Natural killer cell (primary cell): ENCODE data around the gene SERPINA12. TPM values are rescaled to one million over a fixed set of nuclear protein-coding genes. Genes with fewer than 3 reads are reported as not detected.

ENCODE experiments used
- ATAC-seq, 3 donors: fragments of 150-1000 bp in 2 of 3; fragments of 200-7000 bp in 1 of 3; cut with Tn5 transposase; 1 replicate in 1 of 3; 2 replicates in 2 of 3; pipeline ENCODE4 v1.10.0; 2021; ENCODE audit warnings: mild to moderate bottlenecking in 2 of 3, moderate library complexity in 2 of 3
- DNase-seq, 2 donors: peaks; one replicate each; pipeline versions ENCODE4 v3.0.0 to v3.0.0-alpha.2; 2013 to 2021; ENCODE audit warnings: mixed read lengths in 1 of 2
- H3K27ac ChIP-seq: one replicate; pipeline ENCODE4 v1.5.1; 2013; ENCODE audit warnings: mild to moderate bottlenecking, low read length
- H3K27me3 ChIP-seq: one replicate; pipeline ENCODE4 v1.6.1; 2013; ENCODE audit warnings: low read length; ENCODE audit not compliant: control insufficient read depth, insufficient read depth
- H3K36me3 ChIP-seq: one replicate; pipeline ENCODE4 v1.6.1; 2013; ENCODE audit warnings: low read length; ENCODE audit not compliant: control insufficient read depth, insufficient read depth
- H3K4me1 ChIP-seq: one replicate; pipeline ENCODE4 v1.6.1; 2013; ENCODE audit warnings: low read length; ENCODE audit not compliant: control insufficient read depth, insufficient read depth
- H3K4me3 ChIP-seq: one replicate; pipeline ENCODE4 v1.5.1; 2013; ENCODE audit warnings: low read length
- H3K9me3 ChIP-seq: one replicate; pipeline ENCODE4 v1.6.1; 2013; ENCODE audit warnings: low read length; ENCODE audit not compliant: control insufficient read depth, insufficient read depth
- H3K27ac Mint-ChIP-seq, 2 donors: one replicate each; pipeline ENCODE4 v1.8.0; 2022; ENCODE audit warnings: mild to moderate bottlenecking in 2 of 2, mixed read lengths in 2 of 2, moderate library complexity in 1 of 2
- H3K27me3 Mint-ChIP-seq, 2 donors: one replicate each; pipeline ENCODE4 v1.8.0; 2022; ENCODE audit warnings: low read depth in 2 of 2, mixed read lengths in 2 of 2
- H3K36me3 Mint-ChIP-seq: one replicate; pipeline ENCODE4 v1.8.0; 2022; ENCODE audit warnings: mixed read lengths
- H3K4me1 Mint-ChIP-seq, 2 donors: one replicate each; pipeline ENCODE4 v1.8.0; 2022; ENCODE audit warnings: mixed read lengths in 2 of 2
- H3K4me3 Mint-ChIP-seq: one replicate; pipeline ENCODE4 v1.8.0; 2022; ENCODE audit warnings: mild to moderate bottlenecking, moderate library complexity, mixed read lengths
- H3K9me3 Mint-ChIP-seq, 2 donors: one replicate each; pipeline ENCODE4 v1.8.0; 2022; ENCODE audit warnings: mixed read lengths in 2 of 2
- CTCF ChIP-seq: fragments of 200-600 bp; IDR thresholded peaks from one replicate; pipeline ENCODE4 v1.8.0; 2022; ENCODE audit warnings: antibody characterized with exemption
- WGBS: methylation state at CpG from one replicate; pipeline ENCODE4 v1.1.7; 2013; ENCODE audit warnings: missing lambda C conversion rate; ENCODE audit not compliant: insufficient coverage; 5-methylcytosine and 5-hydroxymethylcytosine counted together
- intact Hi-C: fragments of 100-400 bp; cut with micrococcal nuclease; formaldehyde crosslinking; loops from one replicate; pipeline ENCODE4 v1.14.2; 2022
- total RNA-seq, 4 donors: library from RNA; stranded (reverse); fragments of 120-200 nt in 1 of 4; gene quantifications; one replicate each; pipeline versions ENCODE4 v1.2.3 to v1.2.4, GENCODE V29; 2013 to 2022

SERPINA12 gene
- total RNA-seq, 3 donors from 2014 or later (not counting 1 experiment from before 2014, with no cell fraction given): not detected

GRCh38 chr14:94540031-94540794 is 30.9 kb upstream of the SERPINA12 start:
- H3K27ac ChIP-seq: no peak overlapping the region
- H3K4me1 ChIP-seq: no peaks in the 10 kb centered on the region
- H3K4me3 ChIP-seq: no peak overlapping the region
- no peaks in the 10 kb centered on the region for H3K9me3 ChIP-seq
- H3K27ac Mint-ChIP-seq: no peak overlapping the region
- peaks cover 2% of the 10 kb centered on the region for H3K27me3 ChIP-seq
- H3K27me3 Mint-ChIP-seq: peaks cover 7 to 23% of the 10 kb centered on the region in 2 donors
- 41% methylated on average over 13 of the region's 13 CpGs for WGBS
- H3K9me3 Mint-ChIP-seq: no peaks in the 10 kb centered on the region
- no peaks in the 10 kb centered on the region for H3K36me3 ChIP-seq
- ATAC-seq (no peak), DNase-seq (no peak)
- no peaks in the 10 kb centered on the region for H3K36me3 Mint-ChIP-seq
- TF ChIP-seq CTCF: no peak
- H3K4me1 Mint-ChIP-seq: no peaks in the 10 kb centered on the region
- intact Hi-C loops: no loop called here
- H3K4me3 Mint-ChIP-seq: no peak overlapping the region

GRCh38 chr14:94539181-94539580 is 29.9 kb upstream of the SERPINA12 start:
- Mint-ChIP-seq H3K27me3 (peaks cover 7 to 23% of the 10 kb centered on the region in 2 donors), H3K9me3 (no peaks in the 10 kb centered on the region), H3K36me3 (no peaks in the 10 kb centered on the region), H3K4me3 (no peak overlapping the region), H3K27ac (no peak overlapping the region), H3K4me1 (no peaks in the 10 kb centered on the region)
- Histone ChIP-seq H3K36me3 (no peaks in the 10 kb centered on the region), H3K4me3 (no peak overlapping the region), H3K27ac (no peak overlapping the region), H3K27me3 (peaks cover 2% of the 10 kb centered on the region), H3K4me1 (no peaks in the 10 kb centered on the region), H3K9me3 (no peaks in the 10 kb centered on the region)
- no peak for ATAC-seq
- DNase-seq: no peak
- no peak for TF ChIP-seq CTCF
- 80% methylated on average over 7 of the region's 7 CpGs for WGBS
- intact Hi-C loops: no loop called here

GRCh38 chr14:94538070-94538740 is 28.9 kb upstream of the SERPINA12 start:
- intact Hi-C loops: no loop called here
- DNase-seq (no peak), ATAC-seq (no peak)
- Histone ChIP-seq H3K27ac (no peak overlapping the region), H3K9me3 (no peaks in the 10 kb centered on the region), H3K36me3 (no peaks in the 10 kb centered on the region), H3K4me1 (no peaks in the 10 kb centered on the region), H3K4me3 (no peak overlapping the region), H3K27me3 (peaks cover 2% of the 10 kb centered on the region)
- peaks cover 7 to 23% of the 10 kb centered on the region in 2 donors for H3K27me3 Mint-ChIP-seq
- H3K9me3 Mint-ChIP-seq: no peaks in the 10 kb centered on the region
- H3K4me1 Mint-ChIP-seq: no peaks in the 10 kb centered on the region
- H3K4me3 Mint-ChIP-seq: no peak overlapping the region
- no peak for TF ChIP-seq CTCF
- 92% methylated on average over 5 of the region's 6 CpGs for WGBS
- no peaks in the 10 kb centered on the region for H3K36me3 Mint-ChIP-seq
- no peak overlapping the region for H3K27ac Mint-ChIP-seq
